ENCODE measurements around the gene PPM1L.

PPM1L gene

GRCh38 chr3:160768031-160768430, 12.0 kb downstream of the PPM1L start:
- TF ChIP-seq TOX (CRISPR knock-in tag; IDR thresholded peaks at IDR 0.05; ENCODE audit: borderline replicate concordance) (no peak), ZFP3 (CRISPR knock-in tag; IDR thresholded peaks at IDR 0.05) (no peak), RARB (CRISPR knock-in tag; IDR thresholded peaks at IDR 0.05) (no peak), PPARA (CRISPR knock-in tag; IDR thresholded peaks at IDR 0.05; ENCODE audit: borderline replicate concordance) (no peak), GLIS3 (CRISPR knock-in tag; IDR thresholded peaks at IDR 0.05) (no peak), TSHZ2 (CRISPR knock-in tag; IDR thresholded peaks at IDR 0.05) (no peak), ZNF70 (CRISPR knock-in tag; IDR thresholded peaks at IDR 0.05) (no peak), ZNF565 (CRISPR knock-in tag; conservative IDR thresholded peaks at IDR 0.05; ENCODE audit: low read depth) (no peak), CSDC2 (CRISPR knock-in tag; IDR thresholded peaks at IDR 0.05) (no peak), TCF4 (CRISPR knock-in tag; IDR thresholded peaks at IDR 0.05; ENCODE audit: borderline replicate concordance) (no peak), ISL1 (CRISPR knock-in tag; IDR thresholded peaks at IDR 0.05) (no peak), CREB5 (CRISPR knock-in tag; IDR thresholded peaks at IDR 0.05; ENCODE audit: low read depth) (no peak), ZC3H10 (CRISPR knock-in tag; IDR thresholded peaks at IDR 0.05) (no peak), ESRRG (CRISPR knock-in tag; IDR thresholded peaks at IDR 0.05) (no peak)
- TF ChIP-seq, protein P1, sequence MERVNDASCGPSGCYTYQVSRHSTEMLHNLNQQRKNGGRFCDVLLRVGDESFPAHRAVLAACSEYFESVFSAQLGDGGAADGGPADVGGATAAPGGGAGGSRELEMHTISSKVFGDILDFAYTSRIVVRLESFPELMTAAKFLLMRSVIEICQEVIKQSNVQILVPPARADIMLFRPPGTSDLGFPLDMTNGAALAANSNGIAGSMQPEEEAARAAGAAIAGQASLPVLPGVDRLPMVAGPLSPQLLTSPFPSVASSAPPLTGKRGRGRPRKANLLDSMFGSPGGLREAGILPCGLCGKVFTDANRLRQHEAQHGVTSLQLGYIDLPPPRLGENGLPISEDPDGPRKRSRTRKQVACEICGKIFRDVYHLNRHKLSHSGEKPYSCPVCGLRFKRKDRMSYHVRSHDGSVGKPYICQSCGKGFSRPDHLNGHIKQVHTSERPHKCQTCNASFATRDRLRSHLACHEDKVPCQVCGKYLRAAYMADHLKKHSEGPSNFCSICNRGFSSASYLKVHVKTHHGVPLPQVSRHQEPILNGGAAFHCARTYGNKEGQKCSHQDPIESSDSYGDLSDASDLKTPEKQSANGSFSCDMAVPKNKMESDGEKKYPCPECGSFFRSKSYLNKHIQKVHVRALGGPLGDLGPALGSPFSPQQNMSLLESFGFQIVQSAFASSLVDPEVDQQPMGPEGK (CRISPR knock-in tag; IDR thresholded peaks at IDR 0.05; ENCODE audit: borderline replicate concordance): no peak
- ATAC-seq: no peak

DNA sequence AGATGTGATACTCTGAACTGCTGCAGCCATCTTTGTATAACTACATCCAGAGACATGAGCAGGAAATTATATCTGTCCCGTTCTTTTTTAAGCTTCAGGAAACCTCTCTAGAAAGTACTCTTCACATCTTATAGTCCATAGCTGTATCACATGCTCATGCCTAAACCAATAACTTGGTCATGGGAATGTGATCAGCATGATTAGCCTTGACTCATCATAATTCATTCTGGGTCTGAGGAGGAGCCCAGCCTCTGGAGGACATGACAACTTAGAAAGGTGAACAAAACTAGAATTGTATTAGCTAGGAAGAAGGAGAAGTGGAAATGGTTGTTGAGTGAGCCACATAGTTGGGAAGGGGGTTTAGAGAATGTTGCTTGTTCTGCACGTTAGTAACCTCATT, 12.9 kb downstream of the PPM1L start:
- ATAC-seq: no peak
- TF ChIP-seq CREB5 (CRISPR knock-in tag; IDR thresholded peaks at IDR 0.05; ENCODE audit: low read depth): no peak
- TF ChIP-seq TOX (CRISPR knock-in tag; IDR thresholded peaks at IDR 0.05; ENCODE audit: borderline replicate concordance): no peak
- no peak for TF ChIP-seq BACH2 (CRISPR knock-in tag; IDR thresholded peaks at IDR 0.05; ENCODE audit: borderline replicate concordance)
- TF ChIP-seq OSR1 (CRISPR knock-in tag; IDR thresholded peaks at IDR 0.05): no peak
- no peak for TF ChIP-seq ZC3H10 (CRISPR knock-in tag; IDR thresholded peaks at IDR 0.05)
- TF ChIP-seq RARB (CRISPR knock-in tag; IDR thresholded peaks at IDR 0.05): no peak
- TF ChIP-seq CSRNP3 (CRISPR knock-in tag; IDR thresholded peaks at IDR 0.05): no peak
- no peak for TF ChIP-seq ZFP30 (CRISPR knock-in tag; IDR thresholded peaks at IDR 0.05)
- no peak for TF ChIP-seq ARNTL (CRISPR knock-in tag; IDR thresholded peaks at IDR 0.05; ENCODE audit: borderline replicate concordance, low read depth)
- TF ChIP-seq ZNF8 (CRISPR knock-in tag; IDR thresholded peaks at IDR 0.05): no peak
- TF ChIP-seq ZFP3 (CRISPR knock-in tag; IDR thresholded peaks at IDR 0.05): no peak
- no peak for TF ChIP-seq CSDC2 (CRISPR knock-in tag; IDR thresholded peaks at IDR 0.05)
- TF ChIP-seq ZNF565 (CRISPR knock-in tag; conservative IDR thresholded peaks at IDR 0.05; ENCODE audit: low read depth): no peak

DNA sequence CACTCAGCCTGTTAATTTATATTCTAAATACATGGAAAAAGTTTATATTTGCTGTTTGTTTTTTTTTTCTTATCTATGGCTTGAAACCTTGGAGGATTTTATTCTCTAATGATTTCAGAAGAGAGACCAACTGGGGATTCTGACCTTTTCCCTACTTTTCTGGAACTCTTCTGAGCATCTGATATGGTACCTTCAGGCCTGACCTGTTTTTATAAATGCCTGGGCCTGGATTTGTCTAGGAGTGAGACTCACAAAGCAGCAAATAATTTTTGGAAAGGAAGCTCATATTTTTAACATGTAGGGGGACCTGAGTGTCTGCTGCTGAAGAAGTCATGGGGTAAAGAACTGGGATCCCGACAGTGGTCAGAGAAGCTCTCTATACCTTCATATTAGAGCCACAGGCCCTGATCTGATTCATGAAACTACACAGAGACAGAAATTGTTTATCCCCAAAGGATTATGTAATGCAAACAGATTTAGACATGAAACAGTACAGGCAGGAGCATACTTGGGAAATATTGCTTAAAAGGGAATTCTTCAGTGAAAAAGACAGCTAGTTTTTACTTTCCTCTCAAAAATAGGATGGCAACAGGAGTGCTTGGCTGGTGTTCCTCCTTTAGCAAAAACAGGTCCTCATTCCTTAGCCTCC, 15.9 kb downstream of the PPM1L start:
- ATAC-seq: no peak
- no peak for TF ChIP-seq ISL1 (CRISPR knock-in tag; IDR thresholded peaks at IDR 0.05)
- TF ChIP-seq TOX (CRISPR knock-in tag; IDR thresholded peaks at IDR 0.05; ENCODE audit: borderline replicate concordance): no peak
- TF ChIP-seq ESRRG (CRISPR knock-in tag; IDR thresholded peaks at IDR 0.05): no peak
- TF ChIP-seq ARNTL (CRISPR knock-in tag; IDR thresholded peaks at IDR 0.05; ENCODE audit: borderline replicate concordance, low read depth): no peak
- TF ChIP-seq TCF4 (CRISPR knock-in tag; IDR thresholded peaks at IDR 0.05; ENCODE audit: borderline replicate concordance): no peak
- TF ChIP-seq GLIS3 (CRISPR knock-in tag; IDR thresholded peaks at IDR 0.05): no peak
- TF ChIP-seq PPARA (CRISPR knock-in tag; IDR thresholded peaks at IDR 0.05; ENCODE audit: borderline replicate concordance): no peak
- TF ChIP-seq, protein P1 (CRISPR knock-in tag; IDR thresholded peaks at IDR 0.05; ENCODE audit: borderline replicate concordance): no peak
- TF ChIP-seq ZNF70 (CRISPR knock-in tag; IDR thresholded peaks at IDR 0.05): no peak
- TF ChIP-seq ZFP30 (CRISPR knock-in tag; IDR thresholded peaks at IDR 0.05): no peak
- TF ChIP-seq CREB5 (CRISPR knock-in tag; IDR thresholded peaks at IDR 0.05; ENCODE audit: low read depth): no peak
- no peak for TF ChIP-seq CSDC2 (CRISPR knock-in tag; IDR thresholded peaks at IDR 0.05)
- TF ChIP-seq ZFP3 (CRISPR knock-in tag; IDR thresholded peaks at IDR 0.05): no peak
- TF ChIP-seq ZNF8 (CRISPR knock-in tag; IDR thresholded peaks at IDR 0.05): no peak

Measured in SK-N-SH treated with all-trans-retinoic acid at 6 μM for 48 hours (cell line).